HG03354 (cell line): ENCODE results near the gene MYRF.

ENCODE experiments used
- ATAC-seq: cut with Tn5 transposase; IDR thresholded peaks from one replicate; pipeline ENCODE4 v1.9.1; 2021; ENCODE audit warnings: mild to moderate bottlenecking; ENCODE audit not compliant: unreplicated experiment, poor library complexity, severe bottlenecking

The MYRF gene

DNA sequence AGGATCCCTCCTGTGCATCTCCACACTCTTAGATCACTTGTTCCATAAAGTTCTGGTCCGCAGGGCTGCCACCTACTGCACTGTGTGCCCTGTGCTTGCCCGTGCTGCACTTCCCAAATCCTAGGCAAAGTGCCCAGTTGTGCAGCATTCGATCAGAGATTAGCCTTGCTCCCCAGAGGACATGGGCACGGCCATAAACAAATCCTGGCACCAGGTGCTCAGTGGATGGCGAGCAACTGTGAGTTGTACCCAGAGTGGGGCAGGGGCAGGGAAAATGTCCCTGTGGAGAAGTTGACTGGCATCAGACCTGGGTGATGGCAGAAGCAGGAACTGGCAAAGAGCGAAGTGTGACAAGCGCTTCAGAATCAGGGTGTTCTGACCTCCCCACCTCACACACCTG, 80.3 kb downstream of the MYRF start:
- no peak for ATAC-seq

DNA sequence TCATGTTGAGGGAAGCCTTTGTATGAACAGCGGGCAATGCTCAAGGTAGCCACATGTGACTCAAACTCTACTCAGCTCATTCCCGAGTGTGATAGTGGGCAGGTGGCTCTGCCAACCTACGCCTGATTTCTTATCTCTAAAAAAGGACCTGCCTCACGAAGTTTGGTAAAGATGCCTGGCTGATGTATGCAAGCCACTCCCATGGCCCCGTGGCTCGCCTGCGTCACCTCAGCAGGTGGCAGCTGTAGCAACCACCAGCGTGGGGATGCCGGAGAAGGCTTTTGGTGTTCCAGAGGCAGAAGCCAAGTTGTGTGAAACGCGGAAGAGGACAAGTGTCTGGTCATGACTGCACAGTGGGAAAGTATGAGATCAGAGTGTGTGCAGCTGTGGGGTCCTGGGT, 81.0 kb downstream of the MYRF start:
- ATAC-seq, result no peak

DNA sequence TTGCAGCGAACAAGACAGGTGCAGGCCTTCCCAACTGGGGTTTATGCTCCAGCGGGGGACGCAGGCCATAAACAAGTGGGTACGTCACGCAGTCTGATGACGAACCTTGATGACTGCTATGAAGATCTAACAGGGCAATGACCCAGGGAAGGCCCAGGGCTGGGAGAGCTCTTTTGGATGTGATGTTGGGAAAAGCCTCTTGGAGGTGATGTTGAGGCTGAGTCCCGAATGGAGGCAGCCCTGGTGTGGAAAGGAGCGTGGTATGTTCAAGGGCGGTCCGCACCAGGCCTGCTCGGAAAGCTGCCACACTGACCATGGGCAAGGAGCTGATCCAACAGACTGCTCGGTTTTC, 81.5 kb downstream of the MYRF start:
- no peak for ATAC-seq

DNA sequence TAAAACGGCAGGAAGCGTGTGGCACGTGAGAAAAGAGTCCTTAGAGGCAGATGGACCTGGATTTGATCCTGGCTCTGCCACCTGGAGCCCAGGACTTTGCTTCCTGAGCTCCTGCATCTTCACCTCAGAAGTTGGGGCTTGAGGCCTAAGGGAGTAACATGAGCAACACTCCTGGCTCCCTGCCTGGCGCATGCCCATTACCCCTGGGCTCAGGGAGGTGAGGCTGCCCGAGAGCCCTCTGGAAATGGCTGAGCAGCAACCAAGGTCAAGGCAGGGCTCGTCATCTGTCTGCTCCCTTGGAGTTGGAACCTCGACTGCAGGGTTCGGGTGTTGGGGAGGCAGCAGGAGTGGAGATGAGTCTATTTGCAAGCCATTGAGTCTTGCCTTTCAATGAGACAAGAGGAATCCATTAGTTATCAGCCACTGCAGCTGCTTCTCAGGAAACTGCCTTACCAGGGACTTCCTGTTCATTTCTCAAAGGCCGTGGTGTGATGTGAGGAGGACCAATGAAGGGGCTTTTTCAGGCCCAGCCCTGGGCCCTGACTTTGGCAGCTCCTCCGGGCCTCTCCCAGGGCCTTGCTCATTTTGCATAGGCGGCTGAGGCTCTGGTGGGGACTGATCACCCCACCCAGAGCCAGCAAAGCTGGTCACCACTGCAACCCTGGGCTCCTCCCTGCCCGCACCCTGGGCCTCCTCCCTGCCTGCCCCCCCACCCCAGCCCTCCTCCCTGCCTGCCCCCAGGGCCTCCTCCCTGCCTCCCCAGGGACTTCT, 82.0 kb downstream of the MYRF start:
- peak; percentile 93 for ATAC-seq

DNA sequence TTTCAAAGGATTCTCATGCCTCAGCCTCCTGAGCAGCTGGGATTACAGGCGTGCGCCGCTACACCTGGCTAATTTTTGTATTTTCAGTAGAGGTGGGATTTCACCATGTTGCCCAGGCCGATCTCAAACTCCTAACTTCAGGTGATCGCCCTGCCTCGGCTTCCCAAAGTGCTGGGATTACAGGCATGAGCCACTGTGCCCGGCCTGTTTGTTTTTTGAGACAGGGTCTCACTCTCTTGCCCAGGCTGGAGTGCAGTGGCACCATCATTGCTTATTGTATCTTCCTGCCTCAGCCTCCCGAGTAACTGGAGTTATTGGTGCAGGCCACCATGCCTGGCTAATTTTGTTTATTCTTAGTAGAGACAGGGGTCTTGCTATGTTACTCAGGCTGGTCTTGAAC, 83.8 kb downstream of the MYRF start:
- no peak for ATAC-seq

DNA sequence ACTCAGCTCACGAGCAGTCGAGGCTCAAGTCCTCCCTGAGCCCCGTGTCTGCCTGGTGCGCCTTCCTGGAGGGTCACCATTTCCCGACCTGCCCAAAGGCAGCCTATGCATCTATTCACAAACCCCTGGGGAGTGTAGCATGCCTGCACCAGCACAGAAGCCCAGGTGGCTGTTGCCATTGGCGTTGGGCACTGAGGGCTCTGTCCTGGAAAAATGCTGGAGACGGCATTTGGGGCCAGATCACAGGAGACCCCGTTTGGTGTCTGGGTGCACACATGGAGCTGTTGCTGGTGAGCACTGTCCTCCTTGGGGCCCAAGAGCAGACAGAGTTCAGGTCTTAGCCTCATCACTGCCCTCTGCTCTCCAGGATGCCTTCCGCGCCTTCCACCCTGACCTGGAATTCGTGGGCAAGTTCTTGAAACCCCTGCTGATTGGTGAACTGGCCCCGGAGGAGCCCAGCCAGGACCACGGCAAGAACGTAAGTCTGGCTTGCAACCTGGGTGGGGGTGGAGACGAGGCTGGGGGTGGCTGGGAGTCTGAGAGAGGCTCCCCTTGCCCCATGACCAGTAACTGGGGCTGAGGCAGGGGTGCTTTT, 85.1 kb downstream of the MYRF start:
- no peak for ATAC-seq
